GM18508 (cell line): Measurements from ENCODE around the gene GGT5.
"Not testable (repeated sequence)": the region's sequence is repeated elsewhere in the genome, so short reads cannot be mapped to it uniquely, and the experiment has no call there.

Experiments used
- ATAC-seq: cut with Tn5 transposase; IDR thresholded peaks from one replicate; pipeline ENCODE4 v1.9.1; 2021; ENCODE audit warnings: moderate number of reproducible peaks; ENCODE audit not compliant: insufficient read depth, unreplicated experiment

Gene GGT5

GRCh38 chr22:24207264-24208011 lies 37.4 kb downstream of the GGT5 start:
- ATAC-seq: no peak

DNA sequence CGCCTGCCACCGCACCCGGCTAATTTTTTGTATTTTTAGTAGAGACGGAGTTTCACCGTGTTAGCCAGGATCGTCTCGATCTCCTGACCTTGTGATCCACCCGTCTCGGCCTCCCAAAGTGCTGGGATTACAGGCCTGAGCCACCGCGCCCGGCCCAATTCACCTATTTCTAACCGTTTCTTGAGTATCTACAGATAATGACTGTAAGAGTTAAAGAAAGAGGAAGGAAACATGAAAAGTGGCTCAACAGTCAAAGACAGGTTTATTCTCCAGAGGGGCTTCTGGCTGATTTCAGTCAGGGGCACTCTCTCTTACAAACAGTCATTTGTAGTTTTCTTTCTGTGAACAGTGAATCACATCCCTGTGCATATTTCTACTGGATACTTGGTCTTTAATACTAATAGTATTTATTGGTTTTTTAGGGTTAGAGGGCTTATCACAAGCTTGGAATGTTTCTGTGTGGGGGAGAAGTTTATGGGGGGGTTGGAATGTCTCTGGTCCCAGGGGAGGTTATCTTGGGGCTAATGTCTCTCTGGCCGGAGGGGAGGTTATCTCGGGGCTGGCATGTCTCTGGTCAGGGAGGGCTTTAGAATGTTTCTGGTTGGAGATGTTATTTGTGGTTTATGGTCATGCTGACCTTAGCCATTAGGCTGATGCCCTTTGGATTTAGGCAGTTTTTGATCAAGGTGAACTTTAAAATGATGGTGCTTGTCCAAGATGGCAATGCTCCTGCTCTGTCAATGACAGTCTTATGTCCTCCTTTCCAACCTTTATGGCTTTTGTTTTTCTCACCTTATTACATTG lies 38.2 kb downstream of the GGT5 start:
- ATAC-seq: not testable (repeated sequence)

GRCh38 chr22:24205438-24206195 lies 39.3 kb downstream of the GGT5 start:
- ATAC-seq: no peak

GRCh38 chr22:24203856-24204255 lies 41.0 kb downstream of the GGT5 start:
- ATAC-seq: not testable (repeated sequence)

DNA sequence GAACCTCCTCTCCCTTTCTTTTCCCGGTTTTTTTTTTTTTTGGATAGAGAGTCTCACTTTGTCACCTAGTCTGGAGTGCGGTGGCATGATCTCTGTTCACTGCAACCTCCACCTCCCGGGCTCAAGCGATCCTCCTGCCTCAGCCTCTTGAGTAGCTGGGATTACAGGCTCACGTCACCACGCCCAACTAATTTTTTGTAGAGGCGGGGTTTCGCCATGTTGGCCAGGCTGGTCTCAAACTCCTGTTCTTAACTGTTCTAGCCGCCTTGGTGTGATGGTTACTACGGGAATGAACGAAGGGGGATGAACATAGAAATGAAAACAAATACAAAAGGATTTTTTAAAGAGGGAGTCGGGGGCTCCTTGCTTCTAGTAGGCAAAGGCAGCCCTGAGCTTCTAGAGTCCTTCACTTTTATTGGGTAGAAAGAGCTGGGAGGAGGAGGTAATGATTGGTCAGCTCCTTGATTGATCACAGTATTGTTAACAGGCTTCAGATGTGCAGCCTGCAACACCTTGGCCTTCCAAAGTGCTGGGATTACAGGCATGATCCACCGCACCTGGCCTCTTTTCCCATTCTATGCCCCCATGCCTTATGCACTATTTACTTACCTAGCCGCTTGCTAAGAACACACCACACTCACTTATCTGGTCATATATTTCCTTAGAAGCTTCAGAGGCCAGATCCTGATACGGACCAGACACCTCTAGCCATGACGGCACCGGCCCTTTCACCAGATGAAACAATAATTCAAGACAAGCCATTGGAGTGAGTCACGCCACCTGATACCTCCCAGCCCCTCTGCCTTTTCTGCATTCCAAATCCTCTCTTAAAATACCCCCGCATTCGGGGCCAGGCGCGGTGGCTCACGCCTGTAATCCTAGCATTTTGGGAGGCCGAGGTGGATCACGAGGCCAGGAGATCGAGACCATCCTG lies 42.9 kb downstream of the GGT5 start:
- no peak for ATAC-seq

DNA sequence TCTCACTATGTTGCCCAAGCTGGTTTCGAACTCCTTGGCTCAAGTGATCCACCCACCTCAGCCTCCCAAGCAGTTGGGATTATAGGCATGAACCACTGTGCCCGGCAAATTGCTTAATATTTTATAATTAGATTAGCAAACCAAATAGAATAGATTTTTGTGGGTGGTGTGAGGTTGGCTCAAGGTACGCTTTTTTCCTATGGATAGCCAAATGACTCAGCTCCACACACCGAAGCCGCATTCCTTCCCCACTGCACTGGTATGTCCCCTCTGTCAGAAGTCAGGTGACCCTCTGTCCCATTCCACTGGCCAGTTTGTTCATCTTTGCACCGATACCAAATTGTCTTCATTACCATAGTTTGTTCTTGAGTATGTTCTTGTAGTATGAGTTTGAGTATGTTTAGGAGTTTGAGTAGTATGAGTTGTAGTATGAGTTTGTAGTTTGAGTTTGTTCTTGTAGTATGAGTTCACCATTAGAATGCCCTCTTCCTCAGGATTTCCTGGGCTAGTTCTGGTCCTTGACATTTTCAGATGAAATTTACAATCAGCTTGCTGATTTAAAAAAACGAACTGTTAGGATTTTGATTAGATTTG lies 44.2 kb downstream of the GGT5 start:
- no peak for ATAC-seq

DNA sequence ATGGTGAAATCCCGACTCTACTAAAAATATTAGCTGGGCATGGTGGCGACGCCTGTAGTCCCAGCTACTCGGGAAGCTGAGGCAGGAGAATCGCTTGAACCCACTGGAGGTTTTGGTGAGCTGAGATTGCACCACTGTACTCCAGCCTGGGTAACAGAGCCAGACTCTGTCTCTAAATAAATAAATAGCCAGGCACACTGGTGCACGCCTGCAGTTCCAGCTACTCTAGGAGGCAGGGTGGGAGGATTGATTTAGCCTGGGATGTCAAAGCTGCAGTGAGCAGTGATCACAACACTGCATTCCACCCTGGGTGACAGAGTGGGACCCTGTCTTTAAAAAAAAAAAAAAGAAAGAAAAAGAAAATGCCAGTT lies 46.2 kb downstream of the GGT5 start:
- ATAC-seq: no peak

DNA sequence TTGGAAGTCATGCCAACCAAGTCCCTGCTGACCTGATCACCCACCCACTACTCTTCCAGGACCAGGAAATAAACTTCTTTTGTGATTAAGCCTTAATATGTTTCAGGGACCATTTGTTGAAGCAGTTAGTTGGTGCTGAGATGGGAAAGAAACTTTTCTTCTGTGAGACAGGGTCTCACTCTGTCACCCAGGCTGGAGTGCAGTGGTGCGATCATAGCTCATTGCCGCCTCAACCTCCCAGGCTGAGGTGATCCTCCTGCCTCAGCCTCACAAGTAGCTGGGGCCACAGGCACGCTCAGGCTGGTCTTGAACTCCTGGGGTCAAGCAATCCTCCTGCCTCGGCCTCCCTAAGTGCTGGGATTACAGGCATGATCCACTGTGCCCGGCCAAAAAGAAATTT lies 53.0 kb downstream of the GGT5 start:
- no peak for ATAC-seq

DNA sequence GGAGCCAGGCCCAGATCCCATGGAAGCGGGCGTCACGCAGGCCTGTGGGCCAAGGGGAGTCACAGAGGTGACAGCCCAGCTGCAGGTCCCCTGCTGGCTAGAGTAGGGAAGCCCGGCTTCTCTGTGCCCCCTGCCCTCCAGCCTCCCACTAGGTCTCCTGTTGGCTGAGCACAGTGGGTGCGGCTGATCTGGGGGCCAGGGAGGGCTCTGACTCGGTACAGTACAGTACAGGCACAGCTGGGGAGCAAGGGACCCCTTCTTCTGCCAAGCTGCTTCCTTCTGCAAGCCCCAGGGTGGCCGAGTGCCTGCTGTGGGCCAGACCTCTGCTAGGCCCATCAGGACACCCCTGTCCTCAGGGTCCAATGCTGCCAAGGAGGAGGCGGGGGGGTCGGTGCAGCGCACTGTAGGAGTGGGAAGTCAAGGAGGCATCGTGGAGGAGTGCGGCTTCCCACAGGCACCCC lies 53.5 kb downstream of the GGT5 start:
- ATAC-seq: no peak

DNA sequence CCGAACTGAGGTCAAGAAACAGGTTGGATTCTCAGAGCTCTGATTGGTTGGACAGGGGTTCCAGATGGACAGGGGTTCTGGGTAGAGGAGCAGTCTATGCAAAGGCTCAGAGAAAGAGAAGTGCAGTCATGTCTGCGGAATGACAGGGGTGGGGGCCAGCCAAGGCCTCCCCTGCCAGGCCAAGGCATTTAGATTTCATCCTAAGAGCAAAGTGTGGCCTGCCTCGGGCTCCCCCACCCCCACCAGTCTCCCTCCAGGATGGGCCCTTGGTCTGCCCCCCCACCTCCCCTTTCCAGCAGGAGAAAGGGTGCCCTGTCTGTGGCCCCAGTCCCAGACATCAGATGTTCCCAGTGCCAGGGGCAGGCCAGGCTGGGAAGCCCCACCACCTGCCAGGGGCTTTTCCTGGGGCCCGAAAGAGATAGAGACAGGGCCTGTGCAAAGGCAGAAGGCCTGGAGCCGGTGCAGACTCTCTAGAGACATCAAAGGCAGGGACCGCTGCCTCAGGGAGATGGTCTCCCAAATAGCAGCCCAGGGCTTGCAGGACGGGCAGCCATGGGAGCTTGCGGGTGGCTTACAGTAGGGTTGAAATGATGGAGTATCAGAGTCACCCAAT lies 54.2 kb downstream of the GGT5 start:
- no peak for ATAC-seq

DNA sequence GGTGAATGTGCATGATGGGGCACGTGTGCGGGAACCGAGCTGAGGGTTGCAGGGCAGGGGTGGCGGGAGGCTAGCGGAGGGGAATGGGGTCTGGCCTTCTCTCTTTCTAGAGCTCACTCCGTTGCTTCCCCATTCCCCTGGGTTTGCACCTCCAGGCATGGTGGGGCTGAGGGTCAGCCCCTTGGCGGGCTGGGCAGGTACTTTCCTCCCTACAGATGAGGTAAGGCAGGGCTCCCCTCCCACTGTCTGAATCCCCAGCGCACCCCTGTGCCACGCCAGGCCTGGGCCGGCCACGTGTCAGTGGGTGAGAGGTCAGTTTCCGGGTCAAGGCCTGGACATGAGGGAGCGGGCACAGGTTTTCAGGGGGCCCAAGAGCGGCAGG lies 54.7 kb downstream of the GGT5 start:
- no peak for ATAC-seq

DNA sequence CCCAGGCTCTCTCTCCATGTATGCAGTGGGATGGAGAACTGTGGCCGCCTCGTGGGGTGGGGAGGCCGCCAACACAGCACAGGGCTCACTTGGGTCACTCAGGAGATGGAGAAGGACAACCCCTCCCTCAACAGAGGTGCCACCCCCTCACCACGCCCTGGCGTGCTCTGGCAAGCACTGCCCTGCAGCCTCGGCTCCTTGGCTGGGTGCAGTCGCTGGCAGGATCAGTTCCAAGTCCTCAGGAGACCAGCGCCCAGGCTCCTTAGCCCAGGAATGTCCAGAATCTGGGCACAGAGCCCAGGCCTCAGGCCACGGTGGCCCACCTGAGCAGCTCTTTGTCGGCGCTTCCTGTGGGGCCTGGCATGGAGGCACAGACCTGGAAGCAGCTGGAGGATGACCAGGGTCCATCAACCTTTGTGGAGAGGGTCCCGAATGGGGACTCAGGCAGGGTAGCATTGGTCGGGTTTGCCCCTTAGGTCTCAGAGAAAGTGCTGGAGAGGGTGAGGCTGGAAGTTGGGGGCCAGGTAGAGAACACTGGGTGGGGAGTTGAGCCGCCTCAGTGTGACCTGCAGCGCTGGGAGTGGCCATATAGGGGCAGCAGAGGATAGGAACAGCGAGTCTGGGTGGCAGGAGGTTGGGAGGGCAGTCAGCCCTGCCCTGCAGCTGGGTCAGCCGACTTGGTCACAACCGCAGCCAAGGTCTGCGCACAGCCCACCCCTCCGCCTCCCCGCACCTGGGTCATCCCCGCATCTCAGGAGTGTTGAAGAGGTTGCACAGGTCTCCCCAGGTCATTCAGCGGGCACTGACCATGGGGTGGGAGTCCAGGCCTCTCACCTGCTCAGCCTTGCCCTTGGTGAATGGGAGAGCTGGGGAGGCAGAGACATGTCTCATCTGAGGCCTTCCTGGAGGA lies 55.4 kb downstream of the GGT5 start:
- ATAC-seq: no peak

DNA sequence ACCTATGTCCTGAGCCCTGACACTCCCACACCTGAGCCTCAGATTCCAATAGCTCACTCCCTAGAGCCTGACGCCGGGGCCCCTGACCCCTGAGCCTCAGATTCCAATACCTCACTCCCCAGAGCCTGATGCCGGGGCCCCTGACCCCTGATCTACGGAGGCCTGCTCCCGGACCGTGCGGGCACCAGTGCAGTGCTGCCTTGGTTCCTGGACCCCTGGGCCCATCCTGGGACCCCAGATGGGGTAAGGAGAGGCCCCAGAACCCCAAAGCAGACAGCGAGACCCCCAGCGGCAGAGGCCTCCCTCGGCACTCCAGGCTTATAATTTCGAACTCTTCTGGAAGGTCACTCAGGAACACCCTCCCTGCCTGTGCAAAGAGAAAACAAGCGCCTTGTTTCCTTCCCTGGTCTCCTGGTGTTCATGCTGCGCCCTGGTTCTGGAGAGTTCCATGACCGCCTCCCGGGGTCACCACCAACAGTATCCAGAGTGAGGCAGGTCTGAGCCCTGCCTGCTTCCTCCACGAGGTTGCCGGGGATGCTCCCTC lies 56.1 kb downstream of the GGT5 start:
- ATAC-seq: no peak

GRCh38 chr22:24187731-24188644 lies 56.9 kb downstream of the GGT5 start:
- ATAC-seq: no peak

- no peak for ATAC-seq
Measured at GRCh38 chr22:24186892-24187670, 57.8 kb downstream of the GGT5 start.

DNA sequence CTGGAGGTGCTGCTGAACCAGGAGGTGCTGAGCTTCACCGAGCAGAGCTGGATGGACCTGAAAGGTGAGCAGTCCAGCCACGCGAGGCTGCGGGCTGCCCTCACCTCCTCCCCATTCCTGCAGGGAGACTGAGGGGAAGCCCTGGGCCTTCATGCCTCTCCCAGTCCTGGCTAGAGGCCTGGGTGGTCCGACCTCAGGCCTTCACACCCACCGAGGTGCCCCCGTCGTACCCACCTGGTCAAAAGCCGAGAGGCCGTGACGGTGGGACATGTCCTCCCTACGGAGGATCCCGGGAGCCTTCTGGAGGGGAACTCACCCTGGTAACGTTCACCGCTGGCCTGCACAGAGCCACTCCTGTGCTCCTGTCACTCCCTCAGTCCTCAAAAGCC lies 58.5 kb downstream of the GGT5 start:
- no peak for ATAC-seq
